RWPE1 (cell line): ENCODE measurements around the gene UBE2E2.

Source experiments
- CTCF ChIA-PET: fragments of 350-600 bp; sonication (Branson Sonifier 250); formaldehyde crosslinking; extraction: SDS; loops from one replicate; lab custom pipeline; 2021; lab: Yijun Ruan, JAX
- POLR2A ChIA-PET: fragments of 400-600 bp; formaldehyde crosslinking; extraction: SDS; loops from one replicate; lab custom pipeline; 2020; ENCODE audit warnings: antibody characterized with exemption; ENCODE audit not compliant: low non-redundant PET; lab: Yijun Ruan, JAX
- DNase-seq: peaks from one replicate; pipeline ENCODE4 v3.0.0; 2012; ENCODE audit warnings: low spot score
- H3K27ac ChIP-seq: fragments of 450-650 bp; 2 replicates; pipeline ENCODE4 v1.5.1; 2017
- TF ChIP-seq, protein P1 (sequence below): fragments of 450-650 bp; conservative IDR thresholded peaks from 2 replicates; pipeline ENCODE4 v1.5.1; 2017; ENCODE audit warnings: low read depth, mild to moderate bottlenecking

UBE2E2 gene

GRCh38 chr3:23626442-23626841, 423.3 kb downstream of the UBE2E2 start:
- POLR2A ChIA-PET = no interaction called here
- TF ChIP-seq, protein P1, sequence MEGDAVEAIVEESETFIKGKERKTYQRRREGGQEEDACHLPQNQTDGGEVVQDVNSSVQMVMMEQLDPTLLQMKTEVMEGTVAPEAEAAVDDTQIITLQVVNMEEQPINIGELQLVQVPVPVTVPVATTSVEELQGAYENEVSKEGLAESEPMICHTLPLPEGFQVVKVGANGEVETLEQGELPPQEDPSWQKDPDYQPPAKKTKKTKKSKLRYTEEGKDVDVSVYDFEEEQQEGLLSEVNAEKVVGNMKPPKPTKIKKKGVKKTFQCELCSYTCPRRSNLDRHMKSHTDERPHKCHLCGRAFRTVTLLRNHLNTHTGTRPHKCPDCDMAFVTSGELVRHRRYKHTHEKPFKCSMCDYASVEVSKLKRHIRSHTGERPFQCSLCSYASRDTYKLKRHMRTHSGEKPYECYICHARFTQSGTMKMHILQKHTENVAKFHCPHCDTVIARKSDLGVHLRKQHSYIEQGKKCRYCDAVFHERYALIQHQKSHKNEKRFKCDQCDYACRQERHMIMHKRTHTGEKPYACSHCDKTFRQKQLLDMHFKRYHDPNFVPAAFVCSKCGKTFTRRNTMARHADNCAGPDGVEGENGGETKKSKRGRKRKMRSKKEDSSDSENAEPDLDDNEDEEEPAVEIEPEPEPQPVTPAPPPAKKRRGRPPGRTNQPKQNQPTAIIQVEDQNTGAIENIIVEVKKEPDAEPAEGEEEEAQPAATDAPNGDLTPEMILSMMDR = no peak
- no peak overlapping the region for H3K27ac ChIP-seq
- CTCF ChIA-PET = no interaction called here
- DNase-seq = no peak

DNA sequence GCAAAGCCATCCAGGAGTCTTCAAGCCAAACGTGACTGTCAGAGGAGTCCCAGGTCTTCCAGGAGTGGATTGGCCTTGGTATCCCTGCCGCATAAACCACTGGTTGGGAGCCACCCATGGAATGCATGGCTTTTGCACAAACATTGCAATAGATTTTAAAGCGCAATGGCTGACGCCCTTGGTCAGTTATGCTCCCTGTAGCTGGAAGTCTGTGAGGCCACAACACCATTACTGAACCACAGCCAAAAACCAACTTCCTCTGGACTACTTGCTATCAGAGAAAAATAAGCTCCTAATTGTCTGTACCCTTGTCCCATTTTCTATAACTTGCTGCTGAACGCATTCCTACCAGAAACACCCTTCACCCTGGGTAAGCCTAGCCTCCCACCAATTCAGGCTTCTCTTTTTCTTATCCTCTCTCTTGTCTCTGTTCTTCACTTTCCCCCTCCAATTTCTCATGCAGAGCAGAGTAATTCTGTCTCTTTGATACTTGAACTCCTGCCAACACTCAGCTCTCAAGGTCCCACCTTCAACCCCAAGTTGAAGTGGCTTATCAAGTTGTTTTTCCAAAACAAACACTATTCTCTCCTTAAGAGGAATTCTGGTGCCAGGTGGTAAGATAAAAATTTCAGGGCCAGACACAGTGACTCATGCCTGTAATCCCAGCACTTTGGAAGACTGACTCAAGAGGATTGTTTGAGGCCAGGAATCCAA, 426.2 kb downstream of the UBE2E2 start:
- no peak for DNase-seq
- POLR2A ChIA-PET = no interaction called here
- CTCF ChIA-PET = no interaction called here
- TF ChIP-seq, protein P1 = no peak
- peak overlapping the region; percentile 44; the same call in 1 of the 2 replicates for H3K27ac ChIP-seq

DNA sequence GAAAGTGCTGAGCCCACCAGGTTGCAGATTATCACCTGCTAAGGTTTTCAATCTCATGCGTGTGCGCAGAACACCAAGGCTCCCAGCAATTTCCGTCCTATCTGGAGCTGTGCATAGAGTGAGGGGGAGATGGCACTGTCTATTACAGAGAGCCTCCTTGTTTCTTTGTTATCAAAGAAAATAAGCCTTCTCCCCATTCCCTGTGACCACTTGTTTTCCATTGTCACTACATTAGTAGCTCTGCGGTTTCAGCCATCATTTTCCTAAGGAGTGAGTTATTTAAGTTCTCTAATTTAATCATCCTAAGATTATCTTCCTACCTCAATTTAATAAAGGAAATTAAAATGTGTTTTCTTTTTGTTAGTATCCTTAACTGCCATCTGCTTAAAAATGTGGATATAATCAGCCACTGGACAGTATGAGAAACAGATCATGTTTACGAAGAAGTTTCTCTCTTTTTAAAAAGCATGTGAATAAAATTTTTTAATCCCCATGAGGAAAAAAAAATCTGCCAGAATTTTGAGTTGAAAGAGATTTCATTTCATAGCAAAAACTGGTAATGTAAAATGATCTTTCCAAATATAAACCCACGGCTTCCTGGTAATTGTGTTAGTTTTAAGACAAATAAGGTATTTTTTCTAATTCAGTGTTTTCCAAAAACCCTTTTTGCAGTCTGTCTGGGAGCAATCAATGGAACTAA, 430.3 kb downstream of the UBE2E2 start:
- POLR2A ChIA-PET = no interaction called here
- TF ChIP-seq, protein P1 = no peak
- no peak overlapping the region for H3K27ac ChIP-seq
- no peak for DNase-seq
- CTCF ChIA-PET = no interaction called here

DNA sequence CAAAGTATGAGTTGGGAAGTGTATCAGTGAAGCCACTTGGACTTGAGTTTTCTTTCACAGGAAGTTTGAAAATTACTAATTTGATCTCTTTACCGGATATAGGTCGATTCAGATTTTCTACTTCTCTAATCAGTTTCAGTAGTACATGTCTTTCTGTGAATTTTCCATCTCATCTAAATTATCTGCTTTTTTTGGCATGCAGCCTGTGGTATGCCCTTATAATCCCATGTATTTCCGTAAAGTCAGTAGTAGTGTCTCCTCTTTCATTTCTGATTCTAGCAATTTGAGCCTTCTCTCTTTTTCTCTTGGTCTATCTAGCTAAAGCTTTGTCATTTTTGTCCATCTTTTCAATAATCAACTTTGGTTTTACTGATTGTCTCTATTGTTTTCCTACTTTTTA, 434.2 kb downstream of the UBE2E2 start:
- DNase-seq = no peak
- POLR2A ChIA-PET = no interaction called here
- no peak overlapping the region for H3K27ac ChIP-seq
- CTCF ChIA-PET = no interaction called here
- TF ChIP-seq, protein P1 = no peak

GRCh38 chr3:23640471-23641146, 437.5 kb downstream of the UBE2E2 start:
- H3K27ac ChIP-seq = no peak overlapping the region
- TF ChIP-seq, protein P1 = no peak
- DNase-seq = no peak
- POLR2A ChIA-PET = no interaction called here
- CTCF ChIA-PET = interaction anchor here (0.6 kb wide), 1 partner anchor 1614 kb away, joined by 3 read pairs; no protein-coding TSS in a partner anchor
